Astrocyte of the cerebellum (primary cell): ENCODE results near the gene RAB24.

Experiments used
- DNase-seq: peaks from one replicate; pipeline ENCODE4 v3.0.0-alpha.2; 2011; ENCODE audit warnings: low read depth
- H3K4me3 ChIP-seq: 2 replicates; pipeline ENCODE4 v1.5.1; 2011; ENCODE audit warnings: mild to moderate bottlenecking, low read depth, low read length, moderate library complexity
- in situ Hi-C: cut with HindIII; loops from 2 replicates; pipeline ENCODE4 v1.10.0; 2017; ENCODE audit warnings: low sequenced_read_pairs
- TF ChIP-seq, protein P1 (sequence below): IDR thresholded peaks from 2 replicates; pipeline ENCODE4 v1.5.1; 2012; ENCODE audit warnings: low read length, low read depth, moderate library complexity, mild to moderate bottlenecking; ENCODE audit errors: missing control alignments

The RAB24 gene

DNA sequence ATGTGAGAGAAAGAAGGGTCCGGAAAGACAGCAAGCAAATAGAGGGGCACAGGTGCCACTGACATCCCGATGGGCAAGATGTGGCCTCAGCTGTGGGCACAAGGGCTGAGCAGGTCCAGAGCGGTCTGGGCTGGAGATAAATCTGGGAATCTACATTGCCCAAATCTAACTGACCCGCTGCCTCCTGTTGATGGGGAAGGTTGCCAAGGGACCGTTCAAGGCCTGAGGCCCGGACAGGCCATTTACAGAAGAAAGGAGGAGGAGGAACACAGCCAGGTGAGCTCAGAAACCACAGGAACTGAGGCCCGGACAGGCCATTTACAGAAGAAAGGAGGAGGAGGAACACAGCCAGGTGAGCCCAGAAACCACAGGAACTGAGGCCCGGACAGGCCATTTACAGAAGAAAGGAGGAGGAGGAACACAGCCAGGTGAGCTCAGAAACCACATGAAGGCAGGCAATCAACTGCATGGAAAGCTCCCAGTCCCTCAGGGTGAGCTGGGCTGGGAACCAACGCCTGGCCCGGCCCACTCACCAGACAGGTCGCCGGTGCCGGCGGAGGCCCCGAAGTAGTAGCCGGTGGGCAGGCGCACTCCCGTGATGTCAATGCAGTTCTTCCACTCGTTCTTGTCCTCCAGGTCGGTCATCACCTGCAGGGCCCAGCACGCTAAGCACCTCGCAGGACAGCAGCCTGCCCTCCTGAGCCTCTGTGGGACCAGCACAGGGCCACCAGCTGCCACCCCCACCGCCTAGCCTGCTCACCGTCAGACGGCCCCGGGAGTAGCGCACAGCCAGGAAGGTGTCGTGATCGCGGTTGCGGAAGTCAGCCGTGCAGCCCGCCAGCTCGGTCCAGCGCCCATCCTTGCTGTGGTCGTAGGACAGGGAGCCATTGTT is 33.3 kb upstream of the RAB24 start:
- in situ Hi-C loops: no loop called here

DNA sequence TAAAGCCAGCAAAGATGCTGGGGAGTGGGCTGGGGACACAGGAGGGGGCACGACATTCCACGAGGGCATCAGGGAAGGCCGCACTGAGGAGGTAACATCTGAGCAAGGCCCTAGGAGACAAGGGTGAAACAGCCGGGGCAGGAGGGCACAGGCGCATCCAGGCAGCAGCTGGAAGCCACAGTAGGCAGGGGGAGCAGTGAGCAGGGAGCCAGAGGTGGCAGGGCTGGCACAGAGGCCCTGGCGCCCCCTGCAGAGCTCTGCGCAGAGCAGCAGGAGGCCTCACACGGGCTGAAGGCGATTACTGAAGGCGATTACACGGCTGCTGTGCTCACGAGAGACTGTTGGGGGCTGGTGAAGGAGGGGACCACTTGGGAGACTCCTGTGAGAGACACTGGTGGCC is 32.6 kb upstream of the RAB24 start:
- no peak for DNase-seq
- no peak overlapping the region for H3K4me3 ChIP-seq
- in situ Hi-C loops: no loop called here
- TF ChIP-seq, protein P1, sequence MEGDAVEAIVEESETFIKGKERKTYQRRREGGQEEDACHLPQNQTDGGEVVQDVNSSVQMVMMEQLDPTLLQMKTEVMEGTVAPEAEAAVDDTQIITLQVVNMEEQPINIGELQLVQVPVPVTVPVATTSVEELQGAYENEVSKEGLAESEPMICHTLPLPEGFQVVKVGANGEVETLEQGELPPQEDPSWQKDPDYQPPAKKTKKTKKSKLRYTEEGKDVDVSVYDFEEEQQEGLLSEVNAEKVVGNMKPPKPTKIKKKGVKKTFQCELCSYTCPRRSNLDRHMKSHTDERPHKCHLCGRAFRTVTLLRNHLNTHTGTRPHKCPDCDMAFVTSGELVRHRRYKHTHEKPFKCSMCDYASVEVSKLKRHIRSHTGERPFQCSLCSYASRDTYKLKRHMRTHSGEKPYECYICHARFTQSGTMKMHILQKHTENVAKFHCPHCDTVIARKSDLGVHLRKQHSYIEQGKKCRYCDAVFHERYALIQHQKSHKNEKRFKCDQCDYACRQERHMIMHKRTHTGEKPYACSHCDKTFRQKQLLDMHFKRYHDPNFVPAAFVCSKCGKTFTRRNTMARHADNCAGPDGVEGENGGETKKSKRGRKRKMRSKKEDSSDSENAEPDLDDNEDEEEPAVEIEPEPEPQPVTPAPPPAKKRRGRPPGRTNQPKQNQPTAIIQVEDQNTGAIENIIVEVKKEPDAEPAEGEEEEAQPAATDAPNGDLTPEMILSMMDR: no peak

More for the DNA sequence above, 33.3 kb upstream of the RAB24 start:
- no peak overlapping the region for H3K4me3 ChIP-seq
- no peak for DNase-seq
- TF ChIP-seq, protein P1: no peak

- H3K4me3 ChIP-seq: no peak overlapping the region
- in situ Hi-C loops: no loop called here
- TF ChIP-seq, protein P1: no peak
- DNase-seq: no peak
These were observed 32.2 kb upstream of the RAB24 start for GRCh38 chr5:177335701-177336065.

DNA sequence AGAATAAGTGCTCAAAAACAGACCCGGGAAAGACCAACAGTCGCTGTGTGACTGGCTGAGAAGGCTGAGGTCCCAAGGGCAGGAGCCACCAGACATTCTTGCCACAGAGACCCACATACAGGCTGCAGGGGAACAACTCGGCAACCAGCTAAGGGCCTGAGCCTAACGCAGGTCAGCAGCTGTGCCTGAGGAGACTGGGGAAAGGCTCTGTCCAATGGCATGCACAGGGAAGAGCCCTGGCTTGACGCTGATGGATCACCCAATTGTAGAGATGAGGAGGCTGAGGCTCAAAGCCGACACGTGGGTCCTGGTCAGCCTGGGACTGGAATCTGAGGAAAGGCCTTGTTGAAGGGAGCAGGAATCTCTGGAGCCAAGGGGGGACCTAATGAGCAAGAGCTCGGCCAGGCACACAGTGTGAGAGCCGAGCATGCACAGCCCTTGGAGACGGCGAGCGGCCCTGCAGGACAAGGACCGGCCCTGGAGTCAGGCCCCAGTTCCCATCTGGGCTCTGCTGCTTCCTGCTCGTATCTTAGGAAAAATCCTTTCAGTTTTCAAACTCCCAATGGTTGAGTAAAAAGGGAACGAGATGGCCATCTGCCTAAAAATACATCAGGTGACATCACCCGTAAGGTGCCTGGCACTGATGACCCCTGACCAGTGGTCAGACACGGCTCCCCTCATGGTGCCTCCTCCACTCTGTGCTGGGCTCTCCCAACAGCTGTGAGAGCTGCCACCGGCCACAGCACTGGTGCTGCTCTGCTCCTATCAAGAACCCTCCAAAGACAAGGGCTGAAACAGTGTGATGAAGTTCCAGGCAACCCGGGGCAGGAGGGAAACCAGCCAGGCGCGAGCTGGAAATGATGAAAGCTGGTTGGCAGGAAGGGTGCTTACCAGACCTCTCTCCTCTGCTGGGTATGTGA is 31.5 kb upstream of the RAB24 start:
- no peak overlapping the region for H3K4me3 ChIP-seq

GRCh38 chr5:177334155-177334551 is 30.6 kb upstream of the RAB24 start:
- TF ChIP-seq, protein P1: no peak
- no peak for DNase-seq
- in situ Hi-C loops: no loop called here
- H3K4me3 ChIP-seq: no peak overlapping the region

More for the DNA sequence above, 31.5 kb upstream of the RAB24 start:
- no peak for DNase-seq
- in situ Hi-C loops: no loop called here
- TF ChIP-seq, protein P1: no peak

DNA sequence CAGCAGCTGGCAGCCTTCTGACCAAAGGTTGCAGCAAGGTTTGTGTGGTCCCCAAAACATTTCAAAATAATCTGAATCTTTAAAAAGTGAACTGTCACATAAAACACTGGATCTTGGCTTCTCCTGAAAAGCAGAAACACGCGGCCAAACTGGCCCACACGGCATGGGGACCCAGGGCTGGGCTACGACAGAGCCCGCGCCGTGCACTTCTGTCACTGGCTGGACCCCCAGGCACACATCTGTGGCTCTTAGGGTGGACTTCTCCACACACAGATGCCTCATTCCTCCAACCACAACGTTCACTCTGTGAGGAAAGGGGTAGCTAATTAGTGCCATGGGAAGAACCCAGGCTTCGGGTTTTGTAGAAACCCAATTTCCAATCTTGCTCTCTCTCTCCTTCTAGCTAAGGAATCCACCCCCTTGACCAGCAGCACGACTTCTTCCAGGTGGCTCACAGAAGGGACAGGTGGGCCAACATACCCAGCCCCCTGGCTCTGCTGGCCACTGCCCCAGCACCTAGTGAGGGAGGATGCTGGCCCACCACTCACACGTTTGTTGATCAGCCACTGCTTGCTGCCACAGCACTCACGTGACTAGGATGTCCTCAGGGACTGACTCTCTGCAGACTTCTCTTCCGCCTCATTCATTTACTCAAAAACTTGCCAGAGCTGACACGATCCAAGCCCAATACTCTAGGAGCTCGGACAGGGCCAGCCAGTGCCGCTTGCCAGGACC is 30.1 kb upstream of the RAB24 start:
- H3K4me3 ChIP-seq: no peak overlapping the region
- in situ Hi-C loops: no loop called here
- DNase-seq: no peak
- TF ChIP-seq, protein P1: no peak
